RWPE2 (cell line): ENCODE data around the gene GPR137B.

Experiments
- ATAC-seq: fragments of 200-7000 bp; cut with Tn5 transposase; 3 replicates; pipeline ENCODE4 v1.9.1; 2021; ENCODE audit warnings: low read depth
- DNase-seq: peaks from one replicate; pipeline ENCODE4 v3.0.0-alpha.2; 2020; ENCODE audit warnings: low spot score
- H3K27ac ChIP-seq: fragments of 450-650 bp; 2 replicates; pipeline ENCODE4 v1.5.1; 2017; ENCODE audit warnings: mild to moderate bottlenecking; ENCODE audit not compliant: poor library complexity, severe bottlenecking
- H3K27me3 ChIP-seq: fragments of 250-450 bp; sonication (Bioruptor Pico); 2 replicates; pipeline ENCODE4 v1.5.1; 2021; ENCODE audit warnings: mild to moderate bottlenecking, moderate library complexity; ENCODE audit not compliant: insufficient read depth, poor library complexity, severe bottlenecking
- H3K36me3 ChIP-seq: fragments of 250-450 bp; sonication (Bioruptor Pico); 2 replicates; pipeline ENCODE4 v1.5.1; 2020; ENCODE audit warnings: low read depth, mild to moderate bottlenecking, moderate library complexity
- H3K4me1 ChIP-seq: fragments of 250-450 bp; sonication (Bioruptor Pico); 2 replicates; pipeline ENCODE4 v1.5.1; 2021; ENCODE audit warnings: mild to moderate bottlenecking, moderate library complexity; ENCODE audit not compliant: insufficient read depth, poor library complexity, severe bottlenecking
- H3K4me3 ChIP-seq: fragments of 250-450 bp; sonication (Bioruptor Pico); 2 replicates; pipeline ENCODE4 v1.5.1; 2021; ENCODE audit warnings: mild to moderate bottlenecking, moderate library complexity; ENCODE audit not compliant: severe bottlenecking
- H3K9me3 ChIP-seq: fragments of 250-450 bp; sonication (Bioruptor Pico); 2 replicates; pipeline ENCODE4 v1.5.1; 2021; ENCODE audit warnings: mild to moderate bottlenecking, moderate library complexity; ENCODE audit not compliant: severe bottlenecking
- TF ChIP-seq, protein P1 (sequence below): fragments of 450-650 bp; IDR thresholded peaks from one replicate; pipeline ENCODE4 v1.5.1; 2017; ENCODE audit warnings: mild to moderate bottlenecking, moderate library complexity; ENCODE audit not compliant: poor library complexity, severe bottlenecking

Gene GPR137B

DNA sequence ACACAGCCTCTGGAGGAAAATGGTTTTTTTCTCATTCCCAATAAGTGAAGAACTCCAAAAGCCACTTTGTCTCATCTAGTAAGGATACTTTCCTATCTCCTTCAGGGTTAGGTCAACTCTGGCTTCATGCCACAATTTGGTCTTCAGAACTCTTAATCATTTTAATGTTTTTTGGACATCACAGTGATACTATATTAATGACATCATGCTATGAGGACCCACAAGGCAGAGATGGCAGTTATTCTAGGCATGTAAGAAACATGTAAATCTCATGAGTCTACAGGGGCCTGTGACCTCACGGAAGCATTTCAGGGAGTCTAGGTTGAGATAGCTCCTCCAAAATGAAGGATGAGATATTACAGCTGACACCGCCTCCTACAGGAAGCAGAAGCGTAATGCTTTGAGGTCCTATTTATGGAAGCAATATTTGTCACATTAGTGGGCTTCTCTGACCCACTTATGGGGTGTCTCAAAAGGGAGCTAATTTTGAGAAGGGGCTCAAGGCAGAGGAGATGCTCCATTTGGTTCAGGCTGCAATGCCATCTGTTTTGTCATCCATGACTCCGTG lies 5.0 kb upstream of the GPR137B start:
- no peak overlapping the region for H3K27ac ChIP-seq
- no peaks in the 10 kb centered on the region for H3K9me3 ChIP-seq
- no peaks in the 10 kb centered on the region for H3K4me1 ChIP-seq
- TF ChIP-seq, protein P1, sequence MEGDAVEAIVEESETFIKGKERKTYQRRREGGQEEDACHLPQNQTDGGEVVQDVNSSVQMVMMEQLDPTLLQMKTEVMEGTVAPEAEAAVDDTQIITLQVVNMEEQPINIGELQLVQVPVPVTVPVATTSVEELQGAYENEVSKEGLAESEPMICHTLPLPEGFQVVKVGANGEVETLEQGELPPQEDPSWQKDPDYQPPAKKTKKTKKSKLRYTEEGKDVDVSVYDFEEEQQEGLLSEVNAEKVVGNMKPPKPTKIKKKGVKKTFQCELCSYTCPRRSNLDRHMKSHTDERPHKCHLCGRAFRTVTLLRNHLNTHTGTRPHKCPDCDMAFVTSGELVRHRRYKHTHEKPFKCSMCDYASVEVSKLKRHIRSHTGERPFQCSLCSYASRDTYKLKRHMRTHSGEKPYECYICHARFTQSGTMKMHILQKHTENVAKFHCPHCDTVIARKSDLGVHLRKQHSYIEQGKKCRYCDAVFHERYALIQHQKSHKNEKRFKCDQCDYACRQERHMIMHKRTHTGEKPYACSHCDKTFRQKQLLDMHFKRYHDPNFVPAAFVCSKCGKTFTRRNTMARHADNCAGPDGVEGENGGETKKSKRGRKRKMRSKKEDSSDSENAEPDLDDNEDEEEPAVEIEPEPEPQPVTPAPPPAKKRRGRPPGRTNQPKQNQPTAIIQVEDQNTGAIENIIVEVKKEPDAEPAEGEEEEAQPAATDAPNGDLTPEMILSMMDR, result no peak
- H3K4me3 ChIP-seq, result no peak overlapping the region
- no peaks in the 10 kb centered on the region for H3K36me3 ChIP-seq
- H3K27me3 ChIP-seq, result no peaks in the 10 kb centered on the region
- DNase-seq (no peak), ATAC-seq (no peak)

DNA sequence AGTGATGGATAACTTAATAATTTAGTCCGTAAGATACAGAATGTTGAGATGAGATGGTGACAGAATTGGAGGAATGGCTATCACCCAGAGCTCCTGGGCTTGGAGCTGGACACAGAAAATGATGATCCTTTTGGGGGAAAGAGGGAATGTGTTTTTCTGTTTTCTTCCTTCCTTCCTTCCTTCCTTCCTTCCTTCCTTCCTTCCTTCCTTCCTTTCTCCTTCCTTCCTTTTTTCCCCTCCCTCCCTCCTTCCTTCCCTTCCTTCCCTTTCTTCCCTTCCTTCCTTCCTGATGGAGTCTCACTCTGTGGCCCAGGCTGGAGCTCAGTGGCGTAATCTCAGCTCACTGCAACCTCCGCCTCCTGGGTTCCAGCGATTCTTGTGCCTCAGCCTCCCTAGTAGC lies 2.8 kb upstream of the GPR137B start:
- no peaks in the 10 kb centered on the region for H3K36me3 ChIP-seq
- no peaks in the 10 kb centered on the region for H3K4me1 ChIP-seq
- ATAC-seq (no peak), DNase-seq (no peak)
- H3K4me3 ChIP-seq, result no peak overlapping the region
- H3K9me3 ChIP-seq, result no peaks in the 10 kb centered on the region
- TF ChIP-seq, protein P1, result no peak
- H3K27ac ChIP-seq, result no peak overlapping the region
- H3K27me3 ChIP-seq, result no peaks in the 10 kb centered on the region

DNA sequence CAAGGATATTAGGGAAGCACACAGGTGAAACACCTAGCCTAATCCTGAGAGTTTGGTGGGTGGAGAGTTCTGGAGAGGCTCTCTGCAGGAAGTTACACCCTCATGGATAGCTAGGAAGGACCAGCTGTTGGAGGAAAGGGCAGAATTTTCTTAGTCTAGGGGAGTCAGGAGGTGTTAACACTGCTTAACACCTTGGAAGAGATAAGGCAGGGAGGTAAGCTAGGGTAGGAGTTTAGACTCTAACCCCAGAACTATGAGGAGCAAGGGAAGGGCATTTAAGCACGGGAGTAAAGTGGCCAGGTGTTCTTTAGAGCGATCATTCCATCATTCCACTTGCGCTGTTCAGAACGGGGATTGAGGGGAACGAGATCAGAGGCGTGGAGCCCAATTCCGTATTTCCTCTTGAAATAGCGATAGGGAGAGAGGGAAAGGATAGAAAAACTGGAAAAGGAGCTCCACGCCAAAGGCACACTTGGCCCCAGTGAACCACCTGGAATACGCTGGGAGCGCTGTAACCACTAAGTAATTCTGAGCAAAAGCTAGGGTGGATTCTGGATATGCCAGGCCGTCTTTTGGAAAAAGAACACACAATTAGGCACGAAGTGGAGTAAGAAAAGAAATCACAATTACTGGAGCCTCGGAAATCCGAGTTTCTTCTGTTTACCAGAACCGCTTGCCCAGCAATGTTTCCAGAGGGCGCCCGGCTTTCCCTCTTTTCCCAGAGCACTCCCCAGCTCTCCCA lies 1.5 kb upstream of the GPR137B start:
- DNase-seq, result no peak

DNA sequence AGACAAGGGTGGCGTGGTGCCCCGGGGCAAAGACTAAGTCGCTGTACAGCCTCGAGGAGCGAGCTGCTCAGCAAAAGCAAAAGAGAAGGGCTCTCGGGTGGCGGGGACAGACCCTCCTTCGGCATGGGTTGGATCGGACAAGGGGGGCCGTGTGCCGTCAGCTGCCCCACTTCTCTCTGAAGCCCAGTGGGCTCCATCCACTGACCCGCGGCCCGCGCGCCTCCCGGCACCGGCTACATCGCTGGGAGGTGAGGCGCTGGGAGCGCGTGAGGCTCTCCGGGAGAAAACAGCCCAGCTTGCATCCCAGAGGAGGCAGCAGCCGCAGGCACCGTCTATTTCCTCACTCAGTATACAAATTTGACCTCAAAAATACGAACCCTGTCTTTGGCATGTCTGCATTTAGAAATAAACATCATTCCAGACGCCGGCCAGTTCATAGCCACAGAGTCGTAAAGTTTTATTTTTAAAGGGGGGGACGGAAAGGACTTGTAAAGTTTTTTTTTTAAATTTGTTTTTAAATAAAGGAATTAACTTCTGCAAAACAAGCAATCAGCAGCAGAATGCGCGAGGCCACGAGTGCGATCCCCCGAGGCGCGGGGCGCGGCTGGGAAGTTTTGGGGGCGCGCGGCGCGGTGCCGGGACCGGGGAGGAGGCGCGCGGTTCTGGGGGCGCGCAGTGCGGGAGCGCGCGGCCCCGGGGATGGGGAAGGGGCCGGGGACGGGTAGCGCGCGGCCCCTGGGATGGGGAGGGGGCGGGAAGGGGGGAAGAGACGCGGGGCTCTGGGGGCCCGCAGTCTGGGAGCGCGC lies 689 bp upstream of the GPR137B start:
- ATAC-seq (peak; percentile 47), DNase-seq (no peak)
- Histone ChIP-seq H3K9me3 (no peaks in the 10 kb centered on the region), H3K4me1 (no peaks in the 10 kb centered on the region), H3K36me3 (no peaks in the 10 kb centered on the region), H3K27ac (no peak overlapping the region), H3K4me3 (peak overlapping the region; percentile 86), H3K27me3 (no peaks in the 10 kb centered on the region)
- TF ChIP-seq, protein P1, result no peak

More for the DNA sequence above, 1.5 kb upstream of the GPR137B start:
- H3K27me3 ChIP-seq, result no peaks in the 10 kb centered on the region
- H3K36me3 ChIP-seq, result no peaks in the 10 kb centered on the region
- no peak overlapping the region for H3K4me3 ChIP-seq
- TF ChIP-seq, protein P1, result no peak
- no peaks in the 10 kb centered on the region for H3K4me1 ChIP-seq
- H3K27ac ChIP-seq, result no peak overlapping the region
- no peaks in the 10 kb centered on the region for H3K9me3 ChIP-seq
- no peak for ATAC-seq
